ENCODE measurements around the gene PAM.

- TF ChIP-seq CTCF (IDR thresholded peaks at IDR 0.05) (no peak), EP300 (IDR thresholded peaks at IDR 0.05) (no peak), POLR2AphosphoS5 (IDR thresholded peaks at IDR 0.05) (no peak)
Observed at GRCh38 chr5:102873379-102873932, 118.4 kb downstream of the PAM start.
